Measurements from ENCODE around the gene TPRG1L. TPM values are rescaled to one million over a fixed set of nuclear protein-coding genes. Genes with fewer than 3 reads are reported as not detected.

TPRG1L gene
- total and polyA plus RNA-seq, 2 experiments from 2014 or later, result 6.2 to 20.3 TPM

- TF ChIP-seq EZH2phosphoT487 (IDR thresholded peaks at IDR 0.05; ENCODE audit: unreplicated experiment), result no peak
- TF ChIP-seq STAT1 (IDR thresholded peaks at IDR 0.05; ENCODE audit: unreplicated experiment), result no peak
- no peak for TF ChIP-seq EZH2 (IDR thresholded peaks at IDR 0.05; ENCODE audit: low read depth, unreplicated experiment)
- TF ChIP-seq CREB1 (CRISPR knock-in tag; IDR thresholded peaks at IDR 0.05; ENCODE audit: low read depth), result no peak
- TF ChIP-seq CTCF (conservative IDR thresholded peaks at IDR 0.05; ENCODE audit: low read depth in 2 of 2), result no peak
- H3K79me2 ChIP-seq (replicated peaks; ENCODE audit: insufficient read depth), result 0 out of 2 replicates have a peak, but pooled peaks cover 15% of the 10 kb centered on the region
- H3K4me1 ChIP-seq (ENCODE audit: insufficient read depth), result peaks cover 4% of the 10 kb centered on the region; the same call in 1 of the 2 replicates
- no peak overlapping the region for H3K4me2 ChIP-seq
- Mint-ChIP-seq H3K4me1 (peaks cover 16% of the 10 kb centered on the region; the same call in 2 of the 3 replicates), H3K36me3 (ENCODE audit: low read depth) (no peaks in the 10 kb centered on the region), H3K9me3 (no peaks in the 10 kb centered on the region), H3K27ac (no peak overlapping the region), H3K27me3 (ENCODE audit: insufficient read depth, low read depth, poor library complexity) (peaks cover 17% of the 10 kb centered on the region), H3K4me3 (no peak overlapping the region)
- H3K9me2 ChIP-seq (ENCODE audit: insufficient read depth), result no peaks in the 10 kb centered on the region
- no peak for ATAC-seq
- no peaks in the 10 kb centered on the region for H3F3A ChIP-seq (replicated peaks; ENCODE audit: low read depth)
- H3K27me3 ChIP-seq (ENCODE audit: insufficient read depth), result peaks cover 8% of the 10 kb centered on the region
- no peak for DNase-seq (ENCODE audit: low spot score)
- H3K36me3 ChIP-seq (ENCODE audit: insufficient read depth), result no peaks in the 10 kb centered on the region
- H3K4me3 ChIP-seq, result no peak overlapping the region
- H2AFZ ChIP-seq, result no peak overlapping the region
- H4K20me1 ChIP-seq (replicated peaks; ENCODE audit: insufficient read depth), result no peaks in the 10 kb centered on the region; the same call in 1 of the 2 replicates
- H3K27ac ChIP-seq (ENCODE audit: low read depth), result no peak overlapping the region
These were observed 17.1 kb upstream of the TPRG1L start for GRCh38 chr1:3607703-3608065.

GRCh38 chr1:3608154-3608553 lies 16.7 kb upstream of the TPRG1L start:
- ATAC-seq (no peak), DNase-seq (ENCODE audit: low spot score) (no peak)
- peaks cover 21% of the 10 kb centered on the region for H3K27me3 Mint-ChIP-seq (ENCODE audit: insufficient read depth, low read depth, poor library complexity)
- Histone ChIP-seq H3K27ac (ENCODE audit: low read depth) (no peak overlapping the region), H3K4me3 (no peak overlapping the region), H3K79me2 (replicated peaks; ENCODE audit: insufficient read depth) (0 out of 2 replicates have a peak, but pooled peaks cover 15% of the 10 kb centered on the region), H3F3A (replicated peaks; ENCODE audit: low read depth) (no peaks in the 10 kb centered on the region), H3K4me1 (ENCODE audit: insufficient read depth) (peaks cover 5% of the 10 kb centered on the region; the same call in 1 of the 2 replicates), H4K20me1 (replicated peaks; ENCODE audit: insufficient read depth) (no peaks in the 10 kb centered on the region; the same call in 1 of the 2 replicates), H3K4me2 (no peak overlapping the region), H3K9me2 (ENCODE audit: insufficient read depth) (no peaks in the 10 kb centered on the region), H2AFZ (no peak overlapping the region), H3K27me3 (ENCODE audit: insufficient read depth) (peaks cover 13% of the 10 kb centered on the region), H3K36me3 (ENCODE audit: insufficient read depth) (no peaks in the 10 kb centered on the region)
- H3K4me3 Mint-ChIP-seq, result no peak overlapping the region
- H3K36me3 Mint-ChIP-seq (ENCODE audit: low read depth), result no peaks in the 10 kb centered on the region
- H3K27ac Mint-ChIP-seq, result no peak overlapping the region
- TF ChIP-seq JUNB (IDR thresholded peaks at IDR 0.05; ENCODE audit: unreplicated experiment) (no peak), REST (IDR thresholded peaks at IDR 0.05; ENCODE audit: unreplicated experiment) (no peak), CREB1 (CRISPR knock-in tag; IDR thresholded peaks at IDR 0.05; ENCODE audit: low read depth) (no peak)
- peaks cover 20% of the 10 kb centered on the region for H3K4me1 Mint-ChIP-seq
- H3K9me3 Mint-ChIP-seq, result no peaks in the 10 kb centered on the region
